Midbrain (tissue), 1 donor: ENCODE results near the gene ASF1A.

Experiments used
- DNase-seq: peaks from one replicate; lab custom pipeline; 2025; lab: John Stamatoyannopoulos, UW

Gene ASF1A

DNA sequence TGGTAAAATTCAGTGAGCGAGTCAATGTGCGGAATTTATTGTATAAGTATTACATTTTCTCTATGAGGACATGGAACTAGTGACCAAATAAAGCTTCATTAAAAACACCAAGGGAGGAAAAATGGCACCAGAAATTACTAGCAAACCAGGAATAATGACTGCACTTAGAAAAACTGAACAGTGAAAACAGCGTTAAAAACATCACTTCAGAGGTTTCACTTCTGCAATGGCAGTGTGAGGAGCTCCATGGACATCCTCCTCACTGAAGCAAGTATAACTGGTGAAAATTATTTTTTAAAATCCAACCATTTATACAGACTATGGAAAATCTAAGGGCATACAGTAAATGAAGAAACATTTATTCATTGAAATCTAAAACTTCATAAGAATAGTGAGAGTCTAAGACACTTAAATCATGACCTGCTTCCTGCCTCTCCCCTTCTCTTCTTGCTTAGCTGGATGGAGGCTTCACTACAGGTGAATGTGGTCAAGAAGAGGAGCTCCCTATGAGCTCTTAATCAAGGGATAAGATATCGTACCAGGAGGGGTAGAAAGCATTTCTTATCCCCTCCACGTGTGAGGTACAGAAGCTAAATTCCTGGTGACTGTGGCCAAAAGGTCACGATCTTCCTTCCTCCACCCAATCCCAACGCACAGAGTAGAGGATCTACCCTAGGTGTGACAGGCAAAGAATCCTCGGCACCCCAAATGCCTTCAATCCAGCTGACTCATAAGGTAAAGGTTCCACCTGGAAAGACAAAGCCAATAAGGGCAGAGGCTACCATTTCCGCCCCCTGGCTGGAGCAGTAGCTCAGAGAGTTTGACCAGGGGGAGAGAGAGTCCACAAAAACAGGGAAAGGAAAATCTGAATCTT lies 12.3 kb upstream of the ASF1A start:
- no peak for DNase-seq

DNA sequence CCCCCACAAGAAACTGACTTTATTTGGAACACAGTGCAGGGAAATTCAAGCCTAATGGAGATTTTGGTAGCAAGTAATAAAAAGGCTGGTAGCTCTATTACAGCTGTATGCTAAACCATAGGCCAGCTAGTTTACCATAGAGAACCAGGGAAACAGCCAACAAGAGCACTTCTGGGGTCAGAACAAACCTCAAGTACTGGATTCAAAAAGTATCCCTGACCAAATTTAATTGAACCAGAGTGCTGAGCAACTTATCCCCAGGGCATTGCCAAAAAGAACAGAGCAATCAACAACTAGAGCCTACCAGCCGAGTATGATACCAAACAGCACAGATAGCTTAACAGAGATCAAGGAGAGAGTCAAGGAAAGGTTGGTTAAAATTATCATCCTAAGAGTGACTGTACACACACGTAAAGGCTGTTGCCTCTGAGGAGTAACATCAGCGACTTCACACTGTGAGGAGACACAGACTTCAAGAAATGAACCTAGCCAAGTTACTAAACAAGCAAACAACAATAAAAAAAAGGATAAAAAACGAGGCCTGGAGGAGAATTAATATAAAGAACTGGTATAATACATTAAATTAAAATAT lies 11.5 kb upstream of the ASF1A start:
- no peak for DNase-seq

DNA sequence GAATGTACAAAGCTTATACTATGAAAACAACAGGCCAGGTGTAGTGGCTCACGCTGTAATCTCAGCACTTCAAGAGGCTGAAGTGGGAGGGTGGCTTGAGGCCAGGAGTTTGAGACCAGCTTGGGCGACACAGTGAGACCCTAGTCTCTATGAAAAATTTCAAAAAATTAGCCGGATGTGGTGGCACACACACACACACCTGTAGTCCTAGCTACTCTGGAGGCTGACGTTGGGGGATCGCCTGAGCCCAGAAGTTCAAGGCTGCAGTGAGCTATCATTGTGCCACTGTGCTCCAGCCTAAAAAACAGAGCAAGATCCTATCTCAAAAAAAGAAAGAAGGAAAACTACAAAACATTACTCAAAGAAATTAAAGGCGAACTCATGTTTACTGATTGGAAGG lies 7.3 kb upstream of the ASF1A start:
- DNase-seq, result no peak

DNA sequence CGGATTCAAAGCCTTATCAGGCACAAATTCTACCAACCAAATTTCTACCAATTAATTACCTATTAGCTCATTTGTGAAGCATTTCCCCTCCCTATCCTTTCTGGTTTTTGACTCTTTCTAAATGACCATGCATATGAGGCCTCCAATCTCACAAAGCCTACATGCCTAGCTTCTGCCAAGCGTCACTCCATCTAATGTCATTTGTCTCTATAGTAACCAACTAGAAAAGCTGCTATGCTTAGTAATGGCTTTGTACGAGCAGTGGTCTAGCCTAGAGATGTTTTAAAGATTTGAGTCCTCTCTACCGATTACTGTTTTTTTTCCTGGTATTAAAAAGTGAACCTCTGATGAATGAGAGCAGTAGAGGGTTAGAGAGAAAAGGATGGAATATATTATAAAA lies 4.8 kb upstream of the ASF1A start:
- no peak for DNase-seq

DNA sequence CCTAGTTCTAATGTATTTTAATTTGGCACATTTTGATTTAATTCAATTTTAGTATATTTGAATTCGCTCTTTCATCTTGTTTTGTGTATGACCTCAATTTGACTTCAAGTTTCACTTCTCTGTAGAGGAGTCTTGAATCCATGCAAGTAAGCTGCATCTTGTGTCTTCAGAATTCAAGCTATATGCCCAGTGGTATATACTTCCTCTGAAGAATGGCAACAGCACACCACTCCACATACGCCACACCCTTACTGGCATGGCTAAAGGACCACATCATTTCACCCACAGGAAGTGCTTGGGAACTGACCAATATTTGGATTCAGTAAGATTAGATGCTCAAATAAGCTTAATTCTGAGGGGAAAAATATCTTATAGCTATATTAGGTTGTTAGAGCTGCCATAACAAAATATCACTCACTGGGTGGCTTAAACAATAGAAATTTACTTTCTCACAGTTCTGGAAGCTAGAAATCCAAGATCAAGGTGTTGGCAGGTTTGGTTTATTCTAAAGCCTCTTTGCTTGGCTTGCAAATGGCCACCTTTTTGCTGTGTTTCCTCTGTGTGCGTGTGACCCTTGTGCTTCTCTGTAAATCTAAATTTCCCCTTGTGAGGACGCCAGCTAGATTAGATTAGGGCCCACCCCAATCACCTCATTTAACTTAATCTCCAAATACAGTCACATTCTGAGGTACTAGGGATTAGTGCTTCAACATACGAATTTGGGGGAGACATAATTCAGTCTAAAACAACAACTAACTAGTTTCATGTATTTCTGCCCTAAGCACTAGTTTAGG lies 2.8 kb upstream of the ASF1A start:
- DNase-seq, result no peak

DNA sequence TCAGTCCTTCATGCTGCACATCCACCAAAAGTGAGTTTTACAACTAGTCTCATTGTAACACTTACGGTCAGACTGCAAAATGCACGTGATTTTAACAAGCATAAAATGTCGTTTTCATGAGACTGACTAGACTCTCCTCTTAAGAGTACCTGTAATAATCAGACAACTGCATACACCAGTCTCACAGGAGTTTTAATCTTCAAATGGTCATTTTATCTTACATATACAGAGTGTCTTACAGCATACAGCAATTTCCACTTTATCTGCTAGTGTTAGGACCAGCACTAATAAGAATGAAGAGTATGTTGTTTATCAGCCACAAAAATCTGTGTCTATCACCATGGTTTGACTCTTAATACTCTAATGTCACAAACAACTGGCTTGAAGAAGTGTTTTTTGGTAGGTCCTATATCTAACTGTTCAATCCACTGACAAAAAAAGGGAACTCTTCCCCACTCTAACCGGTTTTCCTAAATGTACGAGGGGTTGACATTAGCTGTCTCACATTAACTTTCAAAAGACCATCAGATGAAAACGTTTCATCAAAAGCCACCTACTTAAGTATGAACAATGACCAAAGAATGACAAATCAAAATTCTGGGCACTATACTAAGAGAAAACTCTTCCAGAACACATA lies 1.5 kb upstream of the ASF1A start:
- DNase-seq, result no peak

DNA sequence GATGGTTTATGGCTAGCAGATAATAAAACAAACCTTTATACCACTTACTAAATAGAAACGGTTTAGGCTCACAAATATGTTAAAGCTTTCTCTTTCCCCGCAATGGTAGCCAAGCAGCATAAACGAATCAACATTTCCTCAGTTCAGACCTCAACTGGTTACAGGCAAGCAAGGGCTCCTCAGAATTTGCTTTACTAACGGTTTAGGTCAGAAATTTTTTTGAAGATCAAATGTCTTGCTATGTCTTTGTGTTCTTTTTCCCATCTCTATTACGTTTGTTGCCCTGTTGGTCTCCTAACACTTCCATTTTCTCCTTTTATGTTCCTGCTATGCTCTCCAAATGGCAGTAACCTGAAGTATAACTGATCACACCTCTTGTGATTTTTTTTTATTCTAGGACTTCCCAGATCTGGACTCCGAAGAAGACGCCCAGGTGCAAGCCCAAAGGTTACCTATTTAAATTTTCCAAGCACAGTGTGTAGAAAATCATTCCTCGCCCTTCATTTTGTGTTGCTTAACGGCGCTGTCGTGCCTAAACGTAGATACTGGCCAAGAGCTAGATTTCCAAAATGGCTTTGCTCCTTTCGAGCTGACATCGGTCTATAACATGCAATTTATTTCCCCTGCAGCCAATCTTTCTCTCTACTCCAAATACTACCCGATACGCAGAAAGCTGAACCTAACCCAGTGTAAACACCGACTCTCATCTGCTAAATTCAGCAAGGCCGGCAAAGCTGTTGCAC lies 717 bp upstream of the ASF1A start:
- peak; percentile 77 for DNase-seq

DNA sequence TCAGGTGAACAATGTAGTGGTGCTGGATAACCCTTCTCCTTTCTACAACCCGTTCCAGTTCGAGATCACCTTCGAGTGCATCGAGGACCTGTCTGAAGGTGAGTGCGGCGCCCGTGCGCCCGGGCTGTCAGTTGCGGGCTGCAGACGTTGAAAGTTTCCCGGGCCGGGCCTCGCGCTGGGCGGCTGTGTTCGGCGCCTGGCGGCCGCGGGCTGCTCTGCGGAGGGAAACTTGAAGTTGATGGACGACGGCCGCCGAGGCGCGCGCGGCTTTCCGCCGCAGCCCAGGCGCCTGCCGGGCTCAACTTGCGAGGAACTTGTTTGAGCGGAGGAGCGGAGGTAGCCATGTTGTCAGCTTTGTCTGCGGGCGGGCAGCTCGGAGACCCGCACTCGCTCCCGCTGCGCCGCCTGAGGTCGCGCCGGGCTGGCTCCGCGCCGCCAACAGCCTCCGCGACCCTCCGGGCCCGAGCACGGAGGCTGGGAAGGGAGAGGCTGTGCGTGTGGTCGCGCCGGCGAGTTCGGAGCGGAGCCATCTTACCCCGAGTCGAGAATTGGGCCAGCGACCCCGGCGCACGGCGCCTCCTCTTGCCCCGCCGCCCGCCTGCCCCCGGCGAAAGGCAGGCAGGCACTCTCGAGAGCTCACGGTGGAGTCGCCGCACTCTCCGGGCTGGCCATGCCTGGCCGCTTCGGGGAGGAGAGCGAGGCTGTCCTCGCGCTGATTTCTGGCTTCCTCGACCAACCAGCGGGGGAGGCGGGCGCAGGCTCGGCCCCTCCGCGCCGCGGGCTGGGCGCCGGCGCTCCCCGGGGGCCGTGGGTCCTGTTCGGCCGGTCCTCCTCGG lies 691 bp downstream of the ASF1A start:
- peak; percentile 78 for DNase-seq

DNA sequence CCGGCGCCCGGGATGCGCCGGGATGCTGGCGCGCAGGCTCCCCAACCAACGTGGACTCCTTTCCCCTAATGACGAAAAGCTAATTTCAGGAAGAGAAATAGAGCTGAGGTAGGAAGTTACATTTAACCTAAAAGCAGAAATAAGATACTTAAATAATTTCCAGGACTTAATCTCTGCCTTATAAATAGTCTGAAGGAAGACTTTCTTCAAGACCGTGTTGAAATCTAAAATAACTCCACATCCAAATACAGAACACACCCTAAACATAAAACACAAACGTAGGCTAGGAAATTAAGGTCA lies 1.3 kb downstream of the ASF1A start:
- DNase-seq, result no peak

DNA sequence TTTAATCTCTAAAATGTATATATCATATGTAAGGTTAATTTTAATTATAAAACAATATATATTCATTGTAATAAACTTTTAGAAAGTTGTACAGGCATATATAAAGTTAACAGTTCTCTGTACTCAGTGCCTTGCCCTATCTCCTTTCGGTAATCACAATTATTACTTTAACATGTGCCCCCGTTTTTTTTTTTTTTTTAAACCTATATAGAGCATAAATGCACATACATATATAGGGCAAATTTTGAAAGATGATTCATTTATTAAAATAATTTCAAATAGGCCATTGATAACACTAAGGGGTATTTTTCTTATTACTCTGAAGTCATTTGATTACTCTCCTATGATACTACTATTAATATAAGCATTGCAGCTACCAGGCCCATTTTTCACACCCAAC lies 1.9 kb downstream of the ASF1A start:
- DNase-seq, result no peak

DNA sequence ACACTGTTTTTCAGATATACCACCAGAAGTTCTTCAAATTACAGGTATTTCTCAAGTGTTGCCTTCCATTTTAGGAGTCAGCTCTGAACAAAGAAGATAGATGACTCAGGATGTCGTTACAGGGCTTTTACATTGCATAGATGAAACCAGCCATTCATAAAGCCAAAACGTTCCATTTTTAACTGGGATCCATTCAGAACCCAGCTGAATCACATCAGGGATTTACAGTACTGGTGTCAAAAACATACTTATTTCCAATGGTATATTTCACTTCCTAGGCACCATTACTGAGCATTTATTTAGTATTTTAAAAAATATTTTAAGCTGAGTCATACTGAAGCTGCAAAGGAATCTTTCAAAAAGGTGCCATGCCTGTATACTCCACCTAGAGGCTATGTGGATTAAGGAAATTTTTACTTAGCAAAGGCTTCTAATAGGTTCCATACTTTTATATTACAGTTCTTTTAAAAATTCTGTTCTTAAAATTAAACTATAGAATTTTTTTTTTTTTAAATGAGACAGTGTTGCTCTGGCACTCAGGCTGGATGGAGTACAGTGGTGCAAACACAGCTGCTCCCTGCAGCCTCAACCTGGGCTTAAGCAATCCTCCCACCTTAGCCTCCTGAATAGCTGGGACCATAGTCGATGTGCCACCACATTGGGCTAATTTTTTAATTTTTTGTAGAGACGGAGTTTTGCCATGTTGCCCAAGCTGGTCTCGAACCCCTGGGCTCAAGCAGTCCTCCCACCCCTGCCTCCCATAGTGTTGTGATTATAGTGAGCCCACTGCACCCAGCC lies 2.6 kb downstream of the ASF1A start:
- DNase-seq, result no peak

DNA sequence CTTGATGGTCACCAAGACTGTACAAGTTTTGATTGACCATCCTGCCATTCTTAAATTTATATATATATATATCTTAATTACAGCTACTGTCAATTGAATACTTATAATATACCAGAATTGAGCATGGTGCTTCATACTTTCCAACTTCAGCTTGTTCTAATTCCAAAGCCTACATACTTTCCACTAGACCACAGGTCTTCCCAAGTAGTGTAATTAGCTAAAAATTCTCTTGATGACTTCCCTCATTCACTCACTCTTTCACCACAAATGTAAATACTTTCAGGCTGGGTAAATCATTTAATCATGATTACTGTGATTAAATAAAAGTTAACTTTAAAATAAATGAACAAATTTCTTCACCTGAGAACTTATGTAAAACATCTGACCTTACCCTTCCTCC lies 3.4 kb downstream of the ASF1A start:
- DNase-seq, result no peak

DNA sequence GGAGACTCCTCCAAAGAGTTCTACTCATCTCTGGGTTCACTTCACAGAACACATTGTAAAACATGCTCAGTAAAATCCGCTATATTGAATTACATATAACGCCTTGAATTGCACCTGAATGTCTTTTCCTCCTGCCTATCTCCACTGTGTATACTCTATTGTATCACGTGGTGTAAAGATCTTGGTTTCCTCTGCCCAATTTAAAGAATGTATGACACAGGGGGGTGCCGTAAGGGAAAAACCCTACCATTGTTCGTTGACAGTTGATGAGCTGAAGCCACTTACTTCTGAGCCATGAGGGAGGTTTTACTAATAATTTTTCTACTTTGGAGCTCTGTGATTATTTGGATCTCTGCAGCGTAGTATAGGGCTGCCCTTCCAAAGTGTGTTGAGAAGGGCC lies 6.0 kb downstream of the ASF1A start:
- DNase-seq, result no peak

DNA sequence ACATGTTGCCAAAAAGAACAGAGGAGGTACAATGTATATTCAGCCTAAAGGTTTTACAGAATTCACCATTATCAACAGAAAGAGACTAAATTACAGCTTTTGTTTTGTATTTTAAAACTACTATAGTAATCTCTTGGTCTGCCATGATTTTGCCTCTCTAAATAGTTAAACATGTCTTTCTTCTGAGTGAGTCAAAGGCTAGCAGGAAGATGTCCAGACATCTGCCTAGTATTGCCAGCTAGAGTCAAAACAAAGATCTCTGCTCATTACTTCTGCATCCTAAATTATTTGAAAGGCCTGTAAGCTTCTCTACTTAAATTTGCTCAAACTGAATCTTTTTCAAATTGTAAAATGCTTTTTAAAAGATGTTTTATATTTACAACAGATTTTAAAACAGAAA lies 8.8 kb downstream of the ASF1A start:
- DNase-seq, result no peak

DNA sequence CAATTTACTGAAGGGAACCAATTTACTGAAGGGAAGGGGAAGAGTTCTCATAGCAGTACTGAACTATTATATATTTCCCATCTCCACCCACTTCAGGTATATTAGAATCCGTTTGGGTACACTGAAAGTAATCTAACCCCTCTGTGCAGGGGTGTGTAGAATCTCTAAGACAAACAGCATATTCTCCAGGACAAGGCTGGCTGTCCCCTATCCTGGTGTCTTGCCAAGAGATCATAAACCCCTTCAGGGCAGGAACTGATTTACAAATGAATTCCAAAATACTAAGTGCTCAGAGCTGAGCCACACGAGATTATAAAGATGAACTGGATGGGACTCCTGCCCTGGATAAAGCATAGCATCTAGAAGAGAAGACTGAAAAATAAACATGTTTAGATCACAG lies 9.2 kb downstream of the ASF1A start:
- DNase-seq, result no peak

DNA sequence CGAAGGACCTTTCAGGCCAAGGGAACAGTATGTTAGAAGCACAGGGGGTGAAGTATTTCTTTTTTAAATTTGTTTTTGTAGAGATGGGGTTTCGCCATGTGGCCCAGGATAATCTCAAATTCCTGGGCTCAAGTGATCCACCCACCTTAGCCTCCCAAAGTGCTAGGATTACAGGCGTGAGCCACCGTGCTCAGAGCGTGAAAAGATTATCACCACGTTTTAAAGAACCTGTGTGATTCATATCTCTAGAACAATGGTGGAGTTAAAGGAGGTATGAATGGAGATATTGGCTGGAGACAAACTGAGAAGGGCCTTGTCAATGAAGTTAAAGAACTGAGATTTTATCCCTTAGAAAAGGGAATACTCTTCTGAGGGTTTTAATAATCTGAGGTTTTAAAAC lies 9.7 kb downstream of the ASF1A start:
- no peak for DNase-seq

DNA sequence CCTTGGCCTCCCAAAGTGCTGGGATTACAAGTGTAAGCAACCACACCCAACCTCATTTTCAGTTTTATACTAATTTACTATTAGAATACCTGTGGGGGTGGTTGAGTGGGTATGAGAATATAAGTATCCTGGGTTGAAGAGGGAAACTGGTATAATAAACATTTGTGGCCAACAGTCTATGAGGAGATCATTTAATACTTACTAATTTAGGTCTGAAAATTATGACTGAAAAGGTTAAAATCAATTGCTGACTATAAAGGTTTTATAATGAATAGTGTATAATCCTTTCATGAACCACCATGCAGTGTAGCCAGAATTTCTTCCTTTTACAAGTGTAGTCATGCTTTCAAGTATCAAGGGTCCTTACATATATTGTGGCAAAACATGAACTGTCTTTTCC lies 11.1 kb downstream of the ASF1A start:
- no peak for DNase-seq

DNA sequence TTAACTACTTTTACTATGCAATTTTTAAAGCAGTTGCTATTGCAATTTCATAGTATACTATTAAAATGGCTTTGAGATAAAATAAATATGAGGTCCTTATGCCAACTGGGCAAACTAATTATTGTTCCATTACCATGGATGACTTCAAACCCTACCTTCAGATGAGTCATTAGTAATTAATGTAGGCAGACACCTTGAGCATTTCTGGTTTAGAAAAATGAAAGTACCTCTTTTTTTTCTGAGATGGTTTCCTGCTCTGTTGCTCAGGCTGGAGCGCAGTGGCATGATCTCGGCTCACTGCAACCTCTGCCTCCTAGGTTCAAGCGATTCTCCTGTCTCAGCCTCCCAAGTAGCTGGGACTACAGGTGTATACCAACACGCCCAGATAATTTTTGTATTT lies 11.9 kb downstream of the ASF1A start:
- DNase-seq, result no peak

DNA sequence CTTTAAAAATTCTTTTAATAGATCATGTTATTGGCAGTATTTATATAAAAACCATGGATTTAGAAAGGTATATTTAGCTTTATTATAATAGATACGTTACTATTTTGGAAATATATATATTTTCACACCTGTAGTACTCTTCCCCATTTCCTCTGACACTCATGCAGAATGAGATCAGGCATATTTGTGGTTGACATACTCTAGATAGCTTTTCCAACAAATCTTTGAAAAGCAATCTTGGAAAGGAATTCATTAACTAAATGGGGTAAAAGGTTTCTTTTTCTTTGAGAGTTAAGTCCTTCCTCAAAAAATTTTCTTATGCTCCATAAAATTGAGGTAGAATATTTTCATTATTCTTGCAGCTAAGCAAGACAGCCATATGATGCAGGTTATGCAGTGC lies 14.5 kb downstream of the ASF1A start:
- DNase-seq, result no peak

DNA sequence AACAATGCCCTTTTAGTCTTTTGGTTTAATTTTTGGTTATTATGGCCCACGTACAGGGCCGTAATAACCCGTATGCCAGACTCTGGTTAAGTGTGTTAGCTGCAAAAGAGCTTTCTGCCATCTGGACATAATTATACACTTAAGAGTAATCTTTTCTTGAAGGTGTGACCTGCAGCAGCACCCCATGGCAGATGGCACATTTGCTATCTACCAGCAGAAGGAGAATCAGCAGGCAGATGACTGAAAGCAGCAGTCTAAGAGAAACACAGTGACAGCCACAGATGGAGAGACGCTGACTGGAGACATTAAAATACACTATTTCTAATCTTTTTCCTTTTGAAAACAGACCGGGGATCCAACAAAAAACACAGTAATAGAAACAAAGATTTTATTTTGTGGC lies 18.7 kb downstream of the ASF1A start:
- no peak for DNase-seq
